ENCODE results near the gene FLOT1. TPM values are rescaled to one million over a fixed set of nuclear protein-coding genes. Genes with fewer than 3 reads are reported as not detected.
A peak's percentile ranks its signal among the peaks of the same experiment; 100 is the strongest.

The FLOT1 gene
- total and polyA plus RNA-seq, 9 of the 15 experiments (the other 6 are each of a cell fraction or from before 2014, with no cell fraction given), result 11.7 to 149 (median 118) TPM

GRCh38 chr6:30690403-30691207, 51.9 kb downstream of the FLOT1 start, which contains the start of gene NRM (continued):
- peak; percentile 74 for TF ChIP-seq NBN (IDR thresholded peaks at IDR 0.05; ENCODE audit: low read depth)
- TF ChIP-seq ZBTB9 (CRISPR knock-in tag; IDR thresholded peaks at IDR 0.05), result no peak
- no peak for TF ChIP-seq JUNB (CRISPR knock-in tag; conservative IDR thresholded peaks at IDR 0.05)
- TF ChIP-seq HMGXB4 (CRISPR knock-in tag; IDR thresholded peaks at IDR 0.05), result no peak
- no peak for TF ChIP-seq CEBPG (CRISPR knock-in tag; IDR thresholded peaks at IDR 0.05)
- no peak for TF ChIP-seq CEBPG (tag; conservative IDR thresholded peaks at IDR 0.05 in 1 of 2, IDR thresholded peaks at IDR 0.05 in 1 of 2)
- TF ChIP-seq SRSF7 (optimal IDR thresholded peaks at IDR 0.05; ENCODE audit: low read depth, low read length), result no peak
- TF ChIP-seq ZNF253 (CRISPR knock-in tag; conservative IDR thresholded peaks at IDR 0.05), result no peak
- TF ChIP-seq NFIX (CRISPR knock-in tag; IDR thresholded peaks at IDR 0.05; ENCODE audit: low read depth), result no peak
- TF ChIP-seq ZNF121 (CRISPR knock-in tag; conservative IDR thresholded peaks at IDR 0.05), result no peak
- no peak for TF ChIP-seq CBX5 (IDR thresholded peaks at IDR 0.05; ENCODE audit: borderline replicate concordance, low read depth)
- no peak for TF ChIP-seq EP300 (IDR thresholded peaks at IDR 0.05; ENCODE audit: low read length)
- no peak for TF ChIP-seq FUS (optimal IDR thresholded peaks at IDR 0.05; ENCODE audit: low read depth, low read length)
- no peak for TF ChIP-seq BRCA1 (IDR thresholded peaks at IDR 0.05)
- no peak for TF ChIP-seq BRCA1 (CRISPR knock-in tag; IDR thresholded peaks at IDR 0.05)
- no peak for TF ChIP-seq IRF2 (CRISPR knock-in tag; IDR thresholded peaks at IDR 0.05)
- TF ChIP-seq ZNF75A (CRISPR knock-in tag; IDR thresholded peaks at IDR 0.05), result no peak
- no peak for TF ChIP-seq TCFL5 (CRISPR knock-in tag; conservative IDR thresholded peaks at IDR 0.05)
- no peak for TF ChIP-seq NR2C1 (IDR thresholded peaks at IDR 0.05)
- TF ChIP-seq NR2C1 (tag; IDR thresholded peaks at IDR 0.05), result no peak
- TF ChIP-seq ZNF778 (CRISPR knock-in tag; IDR thresholded peaks at IDR 0.05), result no peak
- no peak for TF ChIP-seq SETDB1 (IDR thresholded peaks at IDR 0.05; ENCODE audit: low read length)
- TF ChIP-seq ATF4 (CRISPR knock-in tag; IDR thresholded peaks at IDR 0.05), result no peak
- TF ChIP-seq ARHGAP35 (IDR thresholded peaks at IDR 0.05; ENCODE audit: partially characterized antibody), result no peak
- TF ChIP-seq HDAC3 (IDR thresholded peaks at IDR 0.05; ENCODE audit: borderline replicate concordance, partially characterized antibody), result no peak
- no peak for TF ChIP-seq ZSCAN29 (IDR thresholded peaks at IDR 0.05)
- no peak for TF ChIP-seq ZNF311 (CRISPR knock-in tag; IDR thresholded peaks at IDR 0.05)
- TF ChIP-seq PKNOX1 (IDR thresholded peaks at IDR 0.05), result peak; percentile 87
